Upper lobe of right lung (tissue), 1 donor: ENCODE data around the gene RFNG. TPM values are rescaled to one million over a fixed set of nuclear protein-coding genes. Genes with fewer than 3 reads are reported as not detected.
A peak's percentile ranks its signal among the peaks of the same experiment; 100 is the strongest.

Experiments
- ATAC-seq: fragments of 200-7000 bp; cut with Tn5 transposase; one replicate; pipeline ENCODE4 v1.9.1; 2020; ENCODE audit warnings: mild to moderate bottlenecking, moderate library complexity
- DNase-seq: peaks from one replicate; pipeline ENCODE4 v3.0.0-alpha.2; 2020
- H3K27ac ChIP-seq: fragments of 200-600 bp; one replicate; pipeline ENCODE4 v1.8.0; 2022
- H3K27me3 ChIP-seq: fragments of 200-600 bp; one replicate; pipeline ENCODE4 v1.8.0; 2022; ENCODE audit warnings: mild to moderate bottlenecking
- H3K36me3 ChIP-seq: fragments of 200-600 bp; one replicate; pipeline ENCODE4 v1.8.0; 2022
- H3K4me1 ChIP-seq: fragments of 200-600 bp; one replicate; pipeline ENCODE4 v1.8.0; 2022
- H3K4me3 ChIP-seq: fragments of 200-600 bp; one replicate; pipeline ENCODE4 v1.8.0; 2022; ENCODE audit warnings: mild to moderate bottlenecking
- H3K9me3 ChIP-seq: fragments of 200-600 bp; one replicate; pipeline ENCODE4 v1.8.0; 2022
- intact Hi-C: fragments of 100-400 bp; cut with DNase I; formaldehyde crosslinking; loops from one replicate; pipeline ENCODE4 v1.11.0; 2022
- total RNA-seq: library from RNA; stranded (reverse); fragmentation: NEBNext Ultra II Directional; extraction: Animal tissue kit (Norgen Biotek cat#: 25700); gene quantifications from one replicate; pipeline ENCODE4 v1.2.1, GENCODE V29; 2021
- TF ChIP-seq, protein P1 (sequence below): fragments of 200-600 bp; IDR thresholded peaks from one replicate; pipeline ENCODE4 v1.8.0; 2022; ENCODE audit warnings: antibody characterized with exemption
- donor health status: DM: no; HTN: yes; CAD: no; lungs with severe emphysema.

RFNG gene
- total RNA-seq, 1 donor from 2014 or later = 38.5 TPM

GRCh38 chr17:82031885-82032627 lies 19.6 kb downstream of the RFNG start:
- intact Hi-C loops = loop anchor here (5.0 to 10.0 kb wide), 2 partner anchors 125 to 303 kb away; partner anchors contain the start of gene SECTM1
- Histone ChIP-seq H3K4me1 (peaks cover 17% of the 10 kb centered on the region), H3K9me3 (no peaks in the 10 kb centered on the region), H3K36me3 (no peaks in the 10 kb centered on the region), H3K27ac (no peak overlapping the region), H3K4me3 (peak overlapping the region; percentile 30), H3K27me3 (no peaks in the 10 kb centered on the region)
- TF ChIP-seq, protein P1, sequence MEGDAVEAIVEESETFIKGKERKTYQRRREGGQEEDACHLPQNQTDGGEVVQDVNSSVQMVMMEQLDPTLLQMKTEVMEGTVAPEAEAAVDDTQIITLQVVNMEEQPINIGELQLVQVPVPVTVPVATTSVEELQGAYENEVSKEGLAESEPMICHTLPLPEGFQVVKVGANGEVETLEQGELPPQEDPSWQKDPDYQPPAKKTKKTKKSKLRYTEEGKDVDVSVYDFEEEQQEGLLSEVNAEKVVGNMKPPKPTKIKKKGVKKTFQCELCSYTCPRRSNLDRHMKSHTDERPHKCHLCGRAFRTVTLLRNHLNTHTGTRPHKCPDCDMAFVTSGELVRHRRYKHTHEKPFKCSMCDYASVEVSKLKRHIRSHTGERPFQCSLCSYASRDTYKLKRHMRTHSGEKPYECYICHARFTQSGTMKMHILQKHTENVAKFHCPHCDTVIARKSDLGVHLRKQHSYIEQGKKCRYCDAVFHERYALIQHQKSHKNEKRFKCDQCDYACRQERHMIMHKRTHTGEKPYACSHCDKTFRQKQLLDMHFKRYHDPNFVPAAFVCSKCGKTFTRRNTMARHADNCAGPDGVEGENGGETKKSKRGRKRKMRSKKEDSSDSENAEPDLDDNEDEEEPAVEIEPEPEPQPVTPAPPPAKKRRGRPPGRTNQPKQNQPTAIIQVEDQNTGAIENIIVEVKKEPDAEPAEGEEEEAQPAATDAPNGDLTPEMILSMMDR = no peak
- DNase-seq (no peak), ATAC-seq (peak; percentile 52)

- H3K36me3 ChIP-seq = no peaks in the 10 kb centered on the region
- intact Hi-C loops = loop anchor here (5.0 to 10.0 kb wide), 2 partner anchors 126 to 303 kb away; partner anchors contain the start of gene SECTM1
- H3K27me3 ChIP-seq = no peaks in the 10 kb centered on the region
- ATAC-seq (peak; percentile 0), DNase-seq (no peak)
- TF ChIP-seq, protein P1 = no peak
- peak within 1 kb of the TSS; percentile 56 for H3K4me3 ChIP-seq
- H3K4me1 ChIP-seq = peaks cover 13% of the 10 kb centered on the region
- no peaks in the 10 kb centered on the region for H3K9me3 ChIP-seq
- no peak within 1 kb of the TSS for H3K27ac ChIP-seq
Observed at GRCh38 chr17:82031303-82031884, 20.2 kb downstream of the RFNG start, which contains the start of gene RAC3. TSS of gene RAC3 (plus strand) at chr17:82031678. CDS start at chr17:82031762, 84 bp downstream.

- Histone ChIP-seq H3K36me3 (no peaks in the 10 kb centered on the region), H3K9me3 (no peaks in the 10 kb centered on the region), H3K27ac (no peak overlapping the region), H3K4me1 (peaks cover 9% of the 10 kb centered on the region), H3K4me3 (peak overlapping the region; percentile 56), H3K27me3 (no peaks in the 10 kb centered on the region)
- ATAC-seq (peak; percentile 91), DNase-seq (peak; percentile 93)
- intact Hi-C loops = loop anchor here (5.0 to 10.0 kb wide), 2 partner anchors 127 to 304 kb away; partner anchors contain the start of gene SECTM1
- TF ChIP-seq, protein P1 = peak; percentile 96
Observed at GRCh38 chr17:82030470-82031302, 20.9 kb downstream of the RFNG start.

- TF ChIP-seq, protein P1 = no peak
Observed at GRCh38 chr17:82029990-82030469, 21.6 kb downstream of the RFNG start.

DNA sequence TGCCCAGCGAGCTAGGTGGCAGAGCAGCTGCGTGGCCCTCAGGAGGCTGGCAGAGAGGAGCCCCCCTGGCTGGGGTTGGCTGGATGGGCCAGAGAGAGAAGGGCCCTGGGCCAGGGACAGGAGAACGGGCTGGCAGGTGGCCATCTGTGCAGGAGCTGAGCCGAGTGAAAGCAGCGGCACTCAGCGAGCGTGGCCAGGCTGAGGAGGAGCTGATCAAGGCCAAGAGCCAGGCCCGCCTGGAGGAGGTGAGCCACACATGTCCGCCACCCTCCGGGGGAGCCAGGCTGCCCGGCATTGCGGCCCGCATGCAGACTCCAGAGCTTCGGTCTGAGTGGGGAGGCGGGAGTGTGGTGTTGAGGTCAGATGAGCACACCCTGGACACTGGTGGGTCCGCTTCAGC lies 22.2 kb downstream of the RFNG start:
- Histone ChIP-seq H3K4me1 (peaks cover 11% of the 10 kb centered on the region), H3K4me3 (no peak overlapping the region), H3K27ac (no peak overlapping the region), H3K27me3 (no peaks in the 10 kb centered on the region), H3K9me3 (no peaks in the 10 kb centered on the region), H3K36me3 (no peaks in the 10 kb centered on the region)
- intact Hi-C loops = no loop called here
- ATAC-seq = no peak
- TF ChIP-seq, protein P1 = no peak
- DNase-seq = no peak

More at GRCh38 chr17:82029990-82030469, 21.6 kb downstream of the RFNG start:
- Histone ChIP-seq H3K27me3 (no peaks in the 10 kb centered on the region), H3K36me3 (no peaks in the 10 kb centered on the region), H3K4me3 (peak overlapping the region; percentile 56), H3K27ac (no peak overlapping the region), H3K4me1 (peaks cover 9% of the 10 kb centered on the region), H3K9me3 (no peaks in the 10 kb centered on the region)
- no peak for DNase-seq
- intact Hi-C loops = loop anchor here (5.0 to 10.0 kb wide), 2 partner anchors 127 to 305 kb away; partner anchors contain the start of gene SECTM1
- no peak for ATAC-seq
